D721Med (cell line): ENCODE measurements around the gene SCAF8.

ENCODE experiments used
- DNase-seq: peaks from one replicate; pipeline ENCODE4 v3.0.0; 2011; ENCODE audit warnings: low spot score; ENCODE audit not compliant: insufficient read length
- FAIRE-seq: peaks from 2 replicates; lab custom pipeline; 2011; peaks lifted over from hg19 to GRCh38; lab: Jason Lieb, UNC
- TF ChIP-seq, protein P1 (sequence below): IDR thresholded peaks from 2 replicates; pipeline ENCODE4 v1.5.1; 2012; ENCODE audit warnings: mild to moderate bottlenecking, control low read depth; ENCODE audit not compliant: insufficient read depth; ENCODE audit errors: missing control alignments

The SCAF8 gene

DNA sequence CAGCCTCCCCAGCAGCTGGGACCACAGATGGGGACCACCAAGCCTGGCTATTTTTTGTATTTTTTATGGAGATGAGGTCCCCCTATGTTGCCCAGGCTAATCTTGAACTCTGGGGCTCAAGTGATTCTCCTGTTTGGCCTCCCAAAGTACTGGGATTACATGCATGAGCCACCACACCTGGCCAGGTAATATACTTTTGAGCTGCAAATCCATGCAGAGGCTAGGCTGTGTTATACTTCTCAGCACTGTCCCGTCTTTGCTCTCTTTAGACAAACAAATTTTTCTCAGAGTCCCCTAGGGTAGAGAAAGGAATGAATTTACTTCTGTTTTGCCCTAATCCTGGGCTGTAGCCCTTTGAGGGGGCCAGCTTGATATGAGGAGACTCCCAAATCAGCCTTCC is 13.4 kb upstream of the SCAF8 start:
- DNase-seq (no peak), FAIRE-seq (no peak)
- TF ChIP-seq, protein P1, sequence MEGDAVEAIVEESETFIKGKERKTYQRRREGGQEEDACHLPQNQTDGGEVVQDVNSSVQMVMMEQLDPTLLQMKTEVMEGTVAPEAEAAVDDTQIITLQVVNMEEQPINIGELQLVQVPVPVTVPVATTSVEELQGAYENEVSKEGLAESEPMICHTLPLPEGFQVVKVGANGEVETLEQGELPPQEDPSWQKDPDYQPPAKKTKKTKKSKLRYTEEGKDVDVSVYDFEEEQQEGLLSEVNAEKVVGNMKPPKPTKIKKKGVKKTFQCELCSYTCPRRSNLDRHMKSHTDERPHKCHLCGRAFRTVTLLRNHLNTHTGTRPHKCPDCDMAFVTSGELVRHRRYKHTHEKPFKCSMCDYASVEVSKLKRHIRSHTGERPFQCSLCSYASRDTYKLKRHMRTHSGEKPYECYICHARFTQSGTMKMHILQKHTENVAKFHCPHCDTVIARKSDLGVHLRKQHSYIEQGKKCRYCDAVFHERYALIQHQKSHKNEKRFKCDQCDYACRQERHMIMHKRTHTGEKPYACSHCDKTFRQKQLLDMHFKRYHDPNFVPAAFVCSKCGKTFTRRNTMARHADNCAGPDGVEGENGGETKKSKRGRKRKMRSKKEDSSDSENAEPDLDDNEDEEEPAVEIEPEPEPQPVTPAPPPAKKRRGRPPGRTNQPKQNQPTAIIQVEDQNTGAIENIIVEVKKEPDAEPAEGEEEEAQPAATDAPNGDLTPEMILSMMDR: no peak

DNA sequence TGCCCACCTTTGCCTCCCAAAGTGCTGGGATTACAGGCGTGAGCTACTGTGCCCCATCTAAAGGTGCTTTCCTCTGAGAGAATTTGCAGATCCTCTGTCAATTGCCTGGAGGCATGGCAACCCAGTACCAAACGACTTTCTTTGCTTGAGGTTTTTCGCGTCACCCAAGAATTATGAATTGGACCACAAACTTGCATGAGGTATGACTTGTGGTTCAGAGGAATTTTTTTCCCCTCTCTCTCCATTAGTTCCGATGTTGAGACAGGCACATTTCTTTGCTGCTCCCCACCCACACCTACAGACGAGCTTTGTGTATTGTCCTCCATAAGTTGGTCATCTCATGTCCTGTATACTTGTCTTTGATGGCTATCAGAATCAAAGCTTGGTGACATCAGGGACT is 11.8 kb upstream of the SCAF8 start:
- FAIRE-seq (no peak), DNase-seq (no peak)
- TF ChIP-seq, protein P1: no peak

DNA sequence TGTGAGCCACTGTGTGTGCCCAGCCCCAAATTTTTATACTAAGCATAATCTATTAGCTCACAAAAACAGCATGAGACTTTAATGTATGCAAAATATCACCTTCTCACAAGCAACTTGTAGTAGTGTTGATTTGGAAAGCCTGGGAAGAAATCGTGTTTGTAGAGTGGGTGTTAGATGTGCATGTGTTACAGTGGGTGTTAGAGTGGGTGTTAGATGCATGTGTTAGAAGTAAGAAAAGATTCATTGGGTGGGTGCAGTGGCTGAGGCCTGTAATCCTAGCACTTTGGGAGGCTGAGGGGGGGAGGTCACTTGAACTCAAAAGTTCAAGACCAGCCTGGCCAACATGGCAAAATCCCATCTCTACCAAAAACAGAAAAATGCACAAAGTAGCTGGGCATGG is 6.3 kb upstream of the SCAF8 start:
- FAIRE-seq (no peak), DNase-seq (no peak)
- TF ChIP-seq, protein P1: no peak

DNA sequence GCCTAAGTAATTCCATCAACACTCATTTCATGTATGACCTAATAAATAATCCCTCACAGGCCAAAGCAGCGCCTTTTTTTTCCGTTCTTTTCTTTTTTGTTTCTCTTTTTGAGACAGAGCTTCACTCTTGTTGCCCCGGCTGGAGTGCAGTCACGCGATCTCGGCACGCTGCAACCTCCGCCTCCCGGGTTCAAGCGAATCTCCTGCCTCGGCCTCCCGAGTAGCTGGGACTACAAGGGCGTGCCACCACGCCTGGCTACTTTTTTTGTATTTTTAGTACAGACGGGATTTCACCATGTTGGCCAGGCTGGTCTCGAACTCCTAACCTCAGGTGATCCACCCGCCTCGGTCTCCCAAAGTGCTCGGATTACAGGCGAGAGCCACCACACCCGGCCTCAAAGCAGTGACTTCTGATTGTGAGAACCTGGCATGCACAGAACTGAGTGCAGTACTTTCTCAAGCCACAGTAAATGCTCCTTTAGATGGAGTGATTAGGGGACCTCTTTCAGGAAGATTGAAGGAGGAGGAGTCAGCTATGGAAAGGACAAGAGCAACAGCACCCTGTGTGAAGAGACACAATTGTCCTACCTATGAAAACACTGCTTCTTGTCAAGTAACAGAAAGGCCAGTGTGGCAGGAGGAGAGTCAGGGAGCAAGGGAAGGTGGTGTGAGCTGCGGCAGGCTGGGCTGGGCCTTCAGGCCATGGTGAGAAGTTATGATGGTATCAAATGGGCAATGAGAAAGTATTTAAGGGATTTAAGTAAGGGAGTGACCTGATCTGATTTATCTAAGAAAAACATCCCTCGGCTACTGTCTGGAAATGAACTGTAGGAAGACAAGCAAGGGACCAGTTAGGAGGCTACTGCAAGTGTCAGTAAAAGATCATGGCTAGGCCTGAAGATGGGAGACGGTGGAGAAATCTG is 1.7 kb upstream of the SCAF8 start:
- TF ChIP-seq, protein P1: no peak
- DNase-seq: no peak
- FAIRE-seq: no peak

DNA sequence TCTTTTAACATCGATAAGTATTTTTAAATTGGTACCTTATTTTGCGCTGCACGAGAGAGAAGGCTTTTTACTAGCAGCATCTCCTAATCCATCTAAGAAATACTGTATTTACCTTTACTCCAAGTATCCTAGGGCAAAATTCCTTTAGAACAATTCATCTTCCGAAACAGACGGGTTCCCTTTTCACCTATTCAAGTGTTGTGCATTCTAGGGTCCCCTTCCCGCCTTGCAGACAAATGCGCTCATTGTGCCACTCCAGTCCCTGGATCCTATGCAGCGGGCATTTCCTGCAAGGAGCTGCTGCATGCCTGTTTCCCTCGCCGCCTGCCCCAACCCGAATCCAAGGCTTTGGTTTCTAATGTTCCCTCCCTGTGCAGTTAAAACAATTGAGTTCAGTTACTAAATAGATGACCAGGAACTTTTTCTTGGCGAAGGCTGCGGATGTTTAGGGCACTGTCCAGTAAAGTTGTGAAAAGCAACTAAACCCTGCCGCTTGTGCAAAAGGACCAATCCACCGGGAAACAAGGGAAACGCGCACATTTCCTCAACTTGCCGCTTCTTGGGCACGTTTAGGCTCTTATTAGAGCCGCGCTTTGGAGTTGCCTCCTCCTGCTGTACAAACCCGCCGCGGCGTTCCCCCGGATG is 556 bp upstream of the SCAF8 start:
- no peak for DNase-seq
- TF ChIP-seq, protein P1: no peak
- FAIRE-seq: no peak

DNA sequence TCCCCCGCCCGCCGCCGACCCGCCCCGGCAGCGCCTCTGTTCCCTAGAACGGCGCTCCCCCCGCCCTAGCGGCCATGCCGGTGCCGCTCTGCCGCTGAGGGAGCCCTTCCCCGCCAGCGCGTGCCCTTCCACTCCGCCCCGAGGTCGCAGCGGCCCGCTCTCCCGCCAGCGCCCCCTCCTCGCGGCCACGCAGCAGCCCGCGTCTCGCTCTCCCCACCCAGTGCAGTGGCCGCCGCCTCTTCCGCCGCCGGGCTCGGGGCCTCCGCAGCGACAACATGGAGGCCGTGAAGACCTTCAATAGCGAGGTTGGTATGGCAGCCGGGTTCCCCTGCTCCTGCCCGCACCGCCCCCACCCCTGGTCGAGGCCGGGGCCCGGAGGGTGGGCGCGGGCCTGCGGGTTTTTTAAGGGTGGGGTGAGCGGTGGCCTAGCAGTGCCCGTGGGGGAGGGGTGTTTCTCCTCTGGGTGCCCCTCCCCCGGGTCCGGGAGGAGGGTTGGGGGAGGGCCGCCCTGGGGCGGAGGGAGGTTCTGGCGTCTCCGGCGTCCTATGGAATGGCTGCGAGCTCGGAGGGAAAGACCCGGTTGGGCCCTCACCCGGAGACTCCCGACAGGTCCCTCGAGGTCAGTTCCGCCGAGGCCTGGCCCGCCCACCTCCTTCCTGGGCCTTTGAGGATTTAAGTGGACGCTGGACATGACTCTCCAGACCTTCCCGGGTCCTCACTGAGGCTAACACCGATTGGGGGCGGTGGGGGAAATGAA is 588 bp downstream of the SCAF8 start:
- FAIRE-seq (no peak), DNase-seq (peak; percentile 90)
- TF ChIP-seq, protein P1: no peak
